Uterus (tissue), 4 donors: Measurements from ENCODE around the gene ORAI2. TPM values are rescaled to one million over a fixed set of nuclear protein-coding genes. Genes with fewer than 3 reads are reported as not detected.

Source experiments
- DNase-seq, 2 donors: peaks; one replicate each; pipeline ENCODE4 v3.0.0-alpha.2; 2019 to 2020
- H3K27ac ChIP-seq, 2 donors: fragments of 200-600 bp; sonication (generic); 1 replicate in 1 of 2; 2 replicates in 1 of 2; pipeline ENCODE4 v1.5.1; 2016 to 2018
- H3K27me3 ChIP-seq, 2 donors: fragments of 200-600 bp; sonication (generic); one replicate each; pipeline ENCODE4 v1.5.1; 2018 to 2019; ENCODE audit warnings: control low read depth in 1 of 2
- H3K36me3 ChIP-seq, 2 donors: fragments of 200-600 bp; sonication (generic); one replicate each; pipeline ENCODE4 v1.5.1; 2019; ENCODE audit warnings: control low read depth in 1 of 2
- H3K4me1 ChIP-seq, 2 donors: fragments of 200-600 bp; sonication (generic); one replicate each; pipeline ENCODE4 v1.5.1; 2018 to 2019; ENCODE audit warnings: control low read depth in 1 of 2
- H3K4me3 ChIP-seq, 2 donors: fragments of 200-600 bp; sonication (generic); 1 replicate in 1 of 2; 2 replicates in 1 of 2; pipeline ENCODE4 v1.5.1; 2018 to 2019; ENCODE audit warnings: mild to moderate bottlenecking in 1 of 2
- H3K9me3 ChIP-seq, 2 donors: fragments of 200-600 bp; sonication (generic); one replicate each; pipeline ENCODE4 v1.5.1; 2019; ENCODE audit warnings: control low read depth in 1 of 2
- CTCF ChIP-seq, 4 experiments: fragments of 200-600 bp in 2 of 4; fragments of 450-650 bp in 2 of 4; sonication (generic) in 2 of 4; IDR thresholded peaks; one replicate each; pipeline ENCODE4 v1.5.1; 2016 to 2019; ENCODE audit warnings: antibody characterized with exemption in 4 of 4, mild to moderate bottlenecking in 2 of 4, moderate library complexity in 1 of 4
- POLR2A ChIP-seq, 2 donors: fragments of 450-650 bp; IDR thresholded peaks; one replicate each; pipeline ENCODE4 v1.6.1; 2016; ENCODE audit warnings: antibody characterized with exemption in 2 of 2, mild to moderate bottlenecking in 1 of 2, moderate library complexity in 1 of 2
- intact Hi-C: fragments of 100-400 bp; cut with DNase I; formaldehyde crosslinking; loops from one replicate; pipeline ENCODE4 v1.15.1; 2023; ENCODE audit warnings: low total_unique reads
- total RNA-seq, 4 donors: library from RNA; depleted of rRNA in 3 of 4; stranded (reverse); fragments of >200 nt in 3 of 4; gene quantifications; one replicate each; pipeline versions ENCODE4 v1.1.0 to v1.2.4, GENCODE V29; 2014 to 2023
- donor health status: DM: yes; HTN: yes; CAD: no.

The ORAI2 gene
- total RNA-seq, 4 donors from 2014 or later: 15.6 to 48.9 (median 39.0) TPM

DNA sequence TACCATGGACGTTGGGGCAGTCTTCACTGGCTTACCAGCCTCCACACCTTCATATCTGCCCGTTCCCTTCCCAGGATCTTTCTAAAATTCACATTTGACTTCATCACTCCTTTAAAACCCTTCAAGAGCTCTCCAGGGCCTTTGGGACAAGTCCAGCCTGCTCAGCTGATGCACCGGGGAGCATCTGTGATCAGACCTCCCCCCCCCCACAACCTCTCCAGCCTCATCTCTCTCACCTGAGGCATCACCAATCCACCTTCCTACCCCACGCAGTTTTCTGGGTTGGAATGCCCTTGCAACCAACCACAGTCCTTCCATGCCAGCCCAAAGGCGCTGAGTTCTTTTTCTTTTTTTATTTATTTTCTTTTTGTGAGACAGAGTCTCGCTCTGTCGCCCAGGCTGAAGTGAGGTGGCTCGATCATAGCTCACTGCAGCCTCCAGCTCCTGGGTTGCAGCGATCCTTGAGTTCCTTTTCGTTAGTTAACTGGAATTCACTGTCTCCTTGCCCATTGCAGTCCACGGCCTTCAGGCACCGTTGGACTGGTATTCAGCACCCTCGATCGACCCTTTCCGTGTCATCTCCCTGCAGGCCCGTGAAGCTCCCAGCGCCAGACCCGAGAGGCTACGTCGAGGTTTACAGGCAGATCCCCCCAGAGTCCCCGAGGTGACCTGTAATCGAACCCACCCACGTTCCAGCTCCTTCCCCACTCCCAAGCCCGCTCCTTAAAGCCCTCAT lies 30.6 kb downstream of the ORAI2 start:
- Histone ChIP-seq H3K4me3 (peak overlapping the region; percentile 81 to 92), H3K4me1 (peaks cover 6 to 11% of the 10 kb centered on the region in 2 donors), H3K36me3 (no peaks in the 10 kb centered on the region), H3K9me3 (no peaks in the 10 kb centered on the region), H3K27ac (peak overlapping the region; percentile 74 to 75), H3K27me3 (no peaks in the 10 kb centered on the region)
- intact Hi-C loops: no loop called here
- TF ChIP-seq POLR2A (IDR thresholded peaks at IDR 0.05) (no peak), CTCF (IDR thresholded peaks at IDR 0.05) (no peak)
- no peak for DNase-seq

- intact Hi-C loops: no loop called here
Measured at GRCh38 chr7:102464577-102465280, 31.4 kb downstream of the ORAI2 start, which contains the start of the genes ALKBH4 and LRWD1. Gene ALKBH4, minus strand, starts transcription at chr7:102464863. Its CDS starts 27 bp downstream, at chr7:102464836. Gene LRWD1, plus strand, starts transcription at chr7:102464984. Its CDS starts 97 bp downstream, at chr7:102465081.

DNA sequence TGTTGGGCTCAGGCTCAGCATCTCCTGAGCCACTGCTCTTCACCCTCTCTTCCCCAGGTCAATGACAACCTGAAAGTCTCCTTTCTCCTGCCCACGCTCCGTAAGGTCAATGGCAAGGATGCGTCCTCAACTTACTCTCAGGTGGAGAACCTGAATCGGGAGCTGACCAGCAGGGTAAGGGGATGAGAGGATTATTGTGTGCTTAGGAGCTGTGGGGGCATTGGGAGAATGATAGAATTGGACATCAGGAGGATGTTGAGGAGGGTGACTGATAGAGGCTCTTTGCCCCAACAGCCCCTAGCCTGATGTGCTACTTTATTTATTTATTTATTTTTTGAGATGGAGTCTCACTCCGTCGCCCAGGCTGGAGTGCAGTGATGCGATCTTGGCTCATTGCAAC lies 32.7 kb downstream of the ORAI2 start:
- intact Hi-C loops: no loop called here
- Histone ChIP-seq H3K27me3 (no peaks in the 10 kb centered on the region), H3K9me3 (no peaks in the 10 kb centered on the region), H3K27ac (no peak overlapping the region), H3K4me1 (peaks cover 6 to 11% of the 10 kb centered on the region in 2 donors), H3K36me3 (no peaks in the 10 kb centered on the region), H3K4me3 (no peak overlapping the region)
- no peak for TF ChIP-seq CTCF (IDR thresholded peaks at IDR 0.05)
- no peak for TF ChIP-seq POLR2A (IDR thresholded peaks at IDR 0.05)
- no peak for DNase-seq

More at GRCh38 chr7:102464577-102465280, 31.4 kb downstream of the ORAI2 start, which contains the start of the genes ALKBH4 and LRWD1:
- TF ChIP-seq POLR2A (IDR thresholded peaks at IDR 0.05): peak; percentile 40 to 72
- TF ChIP-seq CTCF (IDR thresholded peaks at IDR 0.05): peak in 3 of 4 experiments; percentile 28 to 66 (median 33)
- Histone ChIP-seq H3K4me1 (peaks cover 6 to 11% of the 10 kb centered on the region in 2 donors), H3K4me3 (peak within 1 kb of the TSS; percentile 81 to 92), H3K9me3 (no peaks in the 10 kb centered on the region), H3K27ac (peak within 1 kb of the TSS; percentile 74 to 75), H3K27me3 (no peaks in the 10 kb centered on the region), H3K36me3 (no peaks in the 10 kb centered on the region)
- peak; percentile 91 to 93 for DNase-seq

GRCh38 chr7:102467581-102468477 lies 34.5 kb downstream of the ORAI2 start:
- H3K27ac ChIP-seq: no peak overlapping the region
- intact Hi-C loops: no loop called here
- H3K4me3 ChIP-seq: no peak overlapping the region
- H3K4me1 ChIP-seq: peaks cover 6 to 11% of the 10 kb centered on the region in 2 donors
- no peaks in the 10 kb centered on the region for H3K9me3 ChIP-seq
- no peak for TF ChIP-seq POLR2A (IDR thresholded peaks at IDR 0.05)
- no peak for TF ChIP-seq CTCF (IDR thresholded peaks at IDR 0.05)
- no peaks in the 10 kb centered on the region for H3K27me3 ChIP-seq
- DNase-seq: no peak
- no peaks in the 10 kb centered on the region for H3K36me3 ChIP-seq
